HG03159 (cell line): Measurements from ENCODE around the gene MAD1L1.
"Not testable (repeated sequence)": the region's sequence is repeated elsewhere in the genome, so short reads cannot be mapped to it uniquely, and the experiment has no call there.

Experiments used
- ATAC-seq: cut with Tn5 transposase; IDR thresholded peaks from one replicate; pipeline ENCODE4 v1.9.1; 2021; ENCODE audit warnings: mild to moderate bottlenecking, moderate library complexity; ENCODE audit not compliant: unreplicated experiment

The MAD1L1 gene

DNA sequence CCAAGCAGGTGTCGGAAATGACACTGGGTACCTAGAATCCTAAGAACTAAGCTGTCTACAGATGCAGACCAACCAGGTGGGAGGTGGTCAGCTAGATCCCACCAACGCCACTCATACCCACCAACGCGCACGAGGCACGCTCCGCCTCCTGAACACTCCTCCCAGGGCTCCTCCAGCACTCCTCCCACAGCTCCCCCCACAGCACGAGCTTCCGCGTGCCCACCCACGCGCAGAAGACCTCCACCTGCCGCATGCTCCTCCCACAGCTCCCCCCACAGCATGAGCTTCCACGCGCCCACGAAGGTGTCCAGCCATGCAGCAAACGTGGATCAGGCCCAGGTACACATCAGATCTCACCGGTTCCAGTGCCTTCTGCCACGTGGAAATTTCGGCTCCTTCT, 196.0 kb downstream of the MAD1L1 start:
- no peak for ATAC-seq

DNA sequence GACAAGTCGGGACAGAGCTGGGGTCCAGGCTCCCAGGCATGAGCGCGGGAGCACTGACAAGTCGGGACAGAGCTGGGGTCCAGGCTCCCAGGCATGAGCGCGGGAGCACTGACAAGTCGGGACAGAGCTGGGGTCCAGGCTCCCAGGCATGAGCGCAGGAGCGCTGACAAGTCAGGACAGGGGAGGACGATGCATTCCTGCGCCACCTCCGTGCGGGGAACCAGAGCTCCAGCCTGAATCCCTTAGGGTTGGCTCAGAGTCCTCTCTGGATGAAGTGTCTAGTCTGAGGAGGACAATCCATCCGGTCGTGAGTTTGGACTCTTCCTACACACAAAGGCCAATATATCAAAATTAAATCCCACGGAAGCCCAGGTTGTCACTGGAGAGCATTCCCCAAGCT, 196.5 kb downstream of the MAD1L1 start:
- not testable (repeated sequence) for ATAC-seq

DNA sequence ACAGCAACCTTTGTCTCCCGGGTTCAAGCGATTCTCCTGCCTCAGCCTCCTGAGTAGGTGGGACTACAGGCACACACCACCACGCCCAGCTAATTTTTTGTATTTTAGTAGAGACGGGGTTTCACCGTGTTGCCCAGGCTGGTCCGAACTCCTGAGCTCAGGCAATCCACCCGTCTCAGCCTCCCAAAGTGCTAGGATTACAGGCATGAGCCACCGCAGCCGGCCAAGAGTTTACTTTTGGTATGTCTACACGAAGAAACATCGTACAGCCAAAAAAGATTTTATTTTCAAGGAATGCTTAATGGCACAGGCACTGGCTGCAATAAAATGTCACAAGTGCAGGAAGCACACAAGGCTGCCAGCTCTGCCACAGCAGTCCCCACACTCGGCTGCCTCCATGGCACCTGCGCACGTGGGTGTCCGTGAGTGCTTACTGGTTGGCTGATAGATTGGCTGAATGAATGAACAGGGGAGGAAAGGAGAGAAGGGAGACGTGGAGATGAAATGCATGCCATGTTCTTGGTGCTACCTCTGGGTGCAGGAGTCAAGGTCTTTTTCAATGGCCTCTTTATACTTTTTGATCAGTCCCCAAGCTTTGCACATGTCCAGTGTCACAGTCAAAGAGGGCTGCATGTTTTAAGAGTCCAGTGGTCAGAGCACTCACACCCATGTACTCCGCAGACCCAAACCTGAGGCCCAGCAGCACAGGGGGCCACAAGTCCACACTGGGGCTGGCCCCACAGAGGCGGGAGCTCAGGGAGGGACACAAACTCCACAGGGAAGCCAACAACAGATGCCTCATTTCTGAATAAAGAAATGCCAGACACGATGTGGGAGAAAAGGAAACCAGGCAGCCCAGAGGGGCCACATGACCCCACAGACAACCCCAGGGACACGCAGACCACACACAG, 198.2 kb downstream of the MAD1L1 start:
- ATAC-seq = no peak

DNA sequence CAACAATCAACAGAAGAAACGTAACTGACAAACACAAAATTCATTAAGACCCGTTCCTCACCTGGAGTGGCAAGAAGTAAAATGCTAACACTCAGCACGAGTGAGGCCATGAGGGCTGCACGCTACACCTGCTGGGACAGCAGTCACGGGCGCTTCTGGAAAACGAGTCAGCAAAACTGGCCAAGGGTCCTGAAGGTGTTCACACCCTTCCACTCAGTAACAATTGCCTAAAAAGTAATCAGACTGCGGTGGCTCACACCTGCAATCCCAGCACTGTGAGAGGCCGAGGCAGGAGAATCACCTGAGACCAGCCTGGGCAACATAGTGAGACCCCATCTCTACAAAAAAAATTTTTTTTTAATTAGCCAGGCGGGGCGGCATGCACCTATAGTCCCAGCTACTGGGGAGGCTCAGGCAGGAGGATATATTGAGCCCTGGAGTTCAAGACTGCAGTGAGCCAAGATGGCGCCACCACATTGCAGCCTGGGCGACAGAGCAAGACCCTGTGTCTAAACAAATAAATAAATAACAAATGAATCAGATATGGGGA, 199.1 kb downstream of the MAD1L1 start:
- no peak for ATAC-seq

DNA sequence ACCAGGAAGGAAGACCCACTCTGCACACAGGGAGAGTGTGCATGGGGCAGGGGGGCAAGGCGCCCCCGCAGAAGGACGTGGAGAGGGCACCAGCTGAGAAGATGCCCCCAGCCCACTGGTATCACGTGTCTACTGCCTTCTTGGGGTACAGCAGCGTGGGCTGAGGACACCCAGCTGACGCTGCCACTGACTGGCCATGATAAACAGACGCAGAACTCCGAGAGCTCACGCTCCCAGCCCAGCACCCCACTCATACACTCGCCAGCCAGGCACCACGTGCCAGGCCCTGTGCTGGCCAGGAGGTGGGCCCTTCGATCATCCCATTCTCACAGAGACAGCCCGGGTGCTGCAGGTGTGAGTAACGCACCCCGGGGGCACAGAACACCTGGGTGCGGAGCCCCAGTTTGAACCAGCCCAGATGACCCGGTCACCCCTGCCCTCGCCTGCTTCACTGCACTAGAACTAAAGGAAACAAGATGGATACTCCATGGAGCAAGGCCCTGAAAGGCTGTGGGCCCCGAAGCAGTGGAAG, 199.8 kb downstream of the MAD1L1 start:
- no peak for ATAC-seq

DNA sequence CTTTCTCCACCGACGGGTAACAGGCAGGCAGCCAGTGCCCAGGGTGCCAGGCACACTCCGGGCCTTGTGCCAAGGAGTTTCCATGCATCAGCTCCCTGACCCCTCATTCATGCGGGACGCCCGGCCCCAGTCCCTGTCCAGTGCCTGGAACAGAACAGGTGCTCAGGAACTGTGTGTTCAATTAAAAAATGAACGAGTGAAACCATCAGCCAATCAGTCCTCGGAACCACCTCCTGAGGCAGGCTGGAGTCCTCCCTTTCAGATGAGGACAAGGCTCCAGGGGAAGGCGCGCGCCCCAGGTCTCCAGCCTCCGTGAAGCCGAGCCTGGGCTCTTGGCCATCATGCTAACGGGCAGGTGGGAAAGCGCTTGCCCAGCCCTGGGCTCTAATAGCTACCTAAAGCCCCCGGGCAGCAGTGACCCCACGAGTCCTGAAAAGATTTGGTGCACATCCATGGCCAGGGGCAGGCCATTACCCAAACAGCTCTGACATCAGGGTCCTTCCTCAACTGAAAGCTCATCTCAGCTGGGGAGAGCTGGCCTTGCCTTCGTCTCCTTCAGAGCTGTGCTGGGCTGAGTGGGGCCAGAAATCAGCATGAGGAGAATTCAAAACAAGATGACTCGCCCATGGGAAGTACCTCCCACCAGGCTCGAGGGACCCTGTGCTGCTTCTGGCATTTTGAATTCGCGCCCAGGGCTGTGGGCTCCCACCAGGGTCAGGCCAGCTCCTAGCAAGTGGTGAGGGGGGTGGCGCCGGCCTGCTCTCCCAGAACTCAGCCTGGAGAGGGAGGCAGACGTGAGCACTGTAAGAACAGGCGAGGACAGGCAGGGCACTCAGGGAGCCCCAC, 200.5 kb downstream of the MAD1L1 start:
- ATAC-seq = no peak

DNA sequence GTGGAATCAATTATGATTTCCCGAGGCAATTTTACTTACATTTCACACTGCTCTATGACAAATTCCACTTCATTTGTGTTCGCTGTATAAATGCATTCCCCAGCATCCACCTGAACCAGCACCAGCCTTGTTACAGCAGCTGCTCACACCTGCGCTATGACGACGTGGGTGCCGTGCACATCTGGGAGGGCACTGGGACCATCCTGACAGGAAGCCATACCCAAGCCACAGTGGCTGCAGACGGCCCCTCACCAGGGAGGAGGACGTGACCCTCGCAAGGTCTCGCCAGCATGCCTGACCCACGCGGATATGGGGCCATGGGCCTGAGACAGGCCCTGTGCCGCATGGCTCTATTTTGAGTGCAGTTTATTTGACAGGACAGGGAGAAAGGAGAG, 201.3 kb downstream of the MAD1L1 start:
- no peak for ATAC-seq

DNA sequence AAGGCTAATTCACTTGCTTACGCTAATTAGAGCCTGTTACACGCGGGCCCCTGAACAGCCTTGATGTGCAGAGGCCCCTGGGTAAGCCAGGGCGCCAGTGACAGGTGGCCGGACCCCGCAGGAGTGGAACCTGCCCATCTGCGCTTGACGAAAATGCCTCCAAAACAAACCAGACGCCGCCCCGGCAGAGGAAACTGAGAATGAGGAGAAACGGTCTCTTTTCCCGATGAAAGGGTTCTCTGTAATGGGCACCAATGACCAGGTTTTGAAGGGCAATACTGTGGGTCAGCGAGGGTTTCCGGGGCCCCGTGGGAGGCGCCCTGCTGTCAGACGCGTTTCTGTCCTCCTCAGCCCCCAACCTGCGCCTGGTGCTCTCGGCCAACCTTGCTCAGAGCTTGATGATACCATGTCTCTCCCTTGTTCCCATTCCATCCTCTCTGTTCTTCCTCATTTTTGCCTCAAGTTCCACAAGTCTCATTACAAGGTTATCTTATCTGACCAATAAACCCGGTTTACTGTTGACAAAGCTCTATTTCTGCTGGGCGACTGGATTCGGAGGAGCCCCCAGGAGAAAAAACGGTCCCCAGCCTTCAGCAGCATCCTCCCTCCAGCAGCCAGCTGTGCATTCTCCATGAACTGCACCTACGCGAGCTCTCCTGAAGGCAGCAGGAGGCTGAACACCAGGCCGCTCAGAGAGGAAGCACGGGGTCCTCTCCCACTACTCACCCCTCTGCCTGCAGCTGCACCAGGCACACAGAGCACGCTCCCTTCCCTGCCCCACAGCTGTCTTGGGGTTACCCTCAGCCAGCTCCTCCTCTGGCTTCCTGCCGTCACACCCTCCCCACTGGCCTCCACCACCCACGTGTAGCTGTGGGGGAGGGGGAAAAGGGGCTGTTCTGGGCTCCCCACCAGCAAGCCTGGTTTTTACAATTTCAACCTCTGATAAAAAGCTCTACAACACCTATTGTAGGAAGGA, 202.0 kb downstream of the MAD1L1 start:
- no peak for ATAC-seq

DNA sequence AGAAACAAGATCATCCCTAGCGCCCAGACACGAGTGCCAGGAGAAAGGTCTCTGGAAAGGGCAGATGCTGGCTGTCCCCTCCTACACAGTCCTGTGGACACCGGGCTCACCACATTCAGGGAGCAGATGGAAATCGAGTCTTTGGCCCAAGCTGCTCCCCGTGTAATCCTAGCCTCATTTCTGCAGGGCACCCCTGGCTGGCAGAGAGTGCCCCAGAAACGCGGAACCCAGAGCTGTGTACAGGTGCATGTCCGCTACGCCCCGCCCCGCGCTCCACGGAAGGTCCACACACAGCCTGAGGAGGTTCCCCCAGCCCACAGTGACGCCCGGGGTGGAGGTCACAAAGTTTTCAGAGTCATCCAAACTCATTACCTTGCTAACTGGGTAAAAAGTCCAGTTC, 202.8 kb downstream of the MAD1L1 start:
- ATAC-seq = no peak

DNA sequence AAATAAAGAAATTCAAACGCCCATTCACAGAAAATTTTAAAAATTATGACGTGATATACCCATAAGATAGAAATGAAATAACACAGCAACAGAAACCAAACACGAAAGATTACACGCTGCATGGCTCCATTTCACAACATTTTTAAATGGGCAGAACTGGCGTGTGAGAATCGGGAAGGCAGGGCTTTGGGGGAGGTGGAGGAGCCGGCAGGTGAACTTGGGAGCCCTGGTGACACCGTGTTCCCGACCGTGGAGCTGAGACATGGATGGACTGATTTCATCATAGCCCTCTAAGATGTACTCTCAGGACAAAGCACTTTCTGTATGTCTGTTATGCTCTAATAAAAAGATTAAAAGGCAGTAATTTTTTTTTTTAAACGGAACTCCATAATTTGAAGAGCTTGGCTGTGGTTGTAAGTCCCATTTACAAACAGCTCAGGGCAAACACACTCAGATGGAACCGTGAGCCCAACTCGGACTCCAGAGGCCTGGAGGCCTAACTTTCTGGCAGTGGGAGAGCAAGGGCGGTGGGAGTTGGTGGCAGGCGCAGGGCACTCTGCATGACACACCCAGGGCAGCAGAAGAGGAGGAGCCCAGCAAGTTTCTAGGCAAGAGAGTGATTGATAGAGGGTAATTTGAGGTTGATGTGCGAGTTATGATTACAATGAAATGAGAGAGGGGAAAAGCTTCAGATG, 203.4 kb downstream of the MAD1L1 start:
- ATAC-seq = no peak

DNA sequence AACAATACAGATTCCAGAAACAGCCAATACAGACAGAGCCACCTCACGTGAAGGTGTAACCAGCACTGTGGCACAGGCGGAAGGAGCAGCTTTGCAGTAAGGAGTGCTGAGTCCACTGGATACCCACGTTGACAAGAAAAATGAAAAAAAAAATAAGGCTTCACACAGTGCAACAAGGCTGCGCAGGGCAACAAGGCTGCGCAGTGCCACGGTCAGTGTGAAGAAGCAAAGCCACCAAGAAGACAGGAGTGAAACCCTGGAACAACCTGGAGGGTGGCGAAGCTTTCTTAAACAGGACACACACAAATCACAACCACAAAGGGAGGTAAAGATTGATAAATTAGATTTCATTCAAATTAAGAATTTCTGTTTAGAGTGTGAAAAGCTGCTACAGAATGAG, 204.0 kb downstream of the MAD1L1 start:
- ATAC-seq = no peak

DNA sequence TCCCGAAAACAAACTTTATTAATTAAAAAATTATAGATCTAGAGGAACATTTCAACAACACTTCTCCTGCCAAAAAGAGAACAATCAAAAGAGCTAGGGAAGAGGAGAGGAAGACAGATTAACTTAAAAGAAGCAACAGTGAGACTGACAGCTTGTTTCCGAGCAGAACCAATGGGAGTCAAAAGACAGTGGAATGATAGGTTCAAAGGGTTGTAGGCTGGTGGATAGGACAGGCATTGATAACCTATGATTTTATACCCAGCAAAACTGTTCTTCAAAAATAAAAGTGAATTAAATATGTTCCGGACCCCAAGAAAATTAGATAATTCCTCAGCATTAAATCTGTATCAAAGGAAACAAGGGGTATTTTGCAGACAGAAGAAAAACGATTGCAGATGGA, 207.6 kb downstream of the MAD1L1 start:
- ATAC-seq = no peak

DNA sequence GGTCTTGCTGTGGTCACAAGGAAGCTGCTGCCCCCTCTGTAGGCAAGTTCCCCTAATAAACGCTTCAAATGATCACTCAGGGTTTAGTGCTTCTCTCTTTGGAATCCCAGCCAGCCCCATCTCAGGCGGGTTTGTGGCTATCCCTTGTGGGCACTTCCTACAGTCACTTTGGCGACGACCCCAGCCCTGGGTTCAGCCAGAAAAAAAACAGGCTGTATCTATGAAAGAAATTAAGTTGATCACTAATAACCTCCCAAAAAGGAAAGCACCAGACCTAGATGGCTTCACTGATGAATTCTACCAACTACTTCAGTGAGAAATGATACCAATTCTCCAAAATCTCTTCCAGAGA, 208.2 kb downstream of the MAD1L1 start:
- no peak for ATAC-seq

DNA sequence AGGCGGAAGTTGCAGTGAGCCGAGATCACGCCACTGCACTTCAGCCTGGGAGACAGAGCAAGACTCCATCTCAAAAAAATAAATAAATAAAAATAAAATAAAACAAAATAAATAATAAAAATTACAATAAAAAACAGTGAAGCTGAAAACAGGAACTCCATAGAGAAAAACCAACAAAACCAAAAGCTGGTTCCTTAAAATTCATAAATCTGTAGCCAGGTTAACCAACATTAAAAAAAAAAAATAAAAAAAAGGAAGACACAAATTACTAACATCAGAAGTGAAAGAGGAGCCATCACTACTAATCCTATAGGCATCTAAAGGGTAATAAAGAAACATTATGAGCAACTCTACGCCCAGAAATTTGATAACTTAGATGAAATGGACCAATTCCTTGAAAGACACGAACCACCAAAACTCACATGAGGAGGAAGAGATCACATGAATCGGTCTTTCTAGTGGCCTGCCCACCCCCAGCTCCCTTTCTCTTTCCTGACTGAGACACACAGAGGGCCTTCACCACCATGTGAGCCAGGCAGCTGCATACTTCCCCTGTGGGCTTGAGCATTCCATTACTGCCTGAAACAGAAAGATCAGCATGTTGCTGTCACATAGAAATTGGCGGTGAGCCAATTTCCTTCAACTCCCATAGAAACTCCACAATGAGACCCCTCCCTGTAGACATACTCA, 208.7 kb downstream of the MAD1L1 start:
- no peak for ATAC-seq

DNA sequence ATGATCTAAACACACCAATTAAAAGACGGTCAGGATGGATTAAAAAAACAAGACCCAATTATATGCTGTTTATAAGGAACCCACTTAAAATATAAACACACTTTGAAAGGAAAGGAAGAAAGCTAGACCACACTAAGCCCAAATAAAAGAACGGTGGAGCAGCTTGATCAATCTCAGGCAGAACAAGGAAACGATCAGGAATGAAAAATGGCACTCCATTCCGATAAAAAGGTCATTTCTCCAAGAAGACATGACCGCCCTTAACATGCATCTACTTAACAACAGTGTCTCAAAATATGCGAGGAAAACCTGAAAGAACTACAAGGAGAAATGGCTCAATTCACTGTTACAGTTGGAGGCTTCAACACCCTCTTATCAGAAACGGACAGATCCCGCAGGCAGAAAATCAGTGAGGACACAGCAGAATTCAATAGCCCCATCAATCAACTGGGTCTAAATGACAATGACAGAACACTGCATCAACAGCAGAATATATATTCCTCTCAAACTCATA, 210.0 kb downstream of the MAD1L1 start:
- no peak for ATAC-seq

DNA sequence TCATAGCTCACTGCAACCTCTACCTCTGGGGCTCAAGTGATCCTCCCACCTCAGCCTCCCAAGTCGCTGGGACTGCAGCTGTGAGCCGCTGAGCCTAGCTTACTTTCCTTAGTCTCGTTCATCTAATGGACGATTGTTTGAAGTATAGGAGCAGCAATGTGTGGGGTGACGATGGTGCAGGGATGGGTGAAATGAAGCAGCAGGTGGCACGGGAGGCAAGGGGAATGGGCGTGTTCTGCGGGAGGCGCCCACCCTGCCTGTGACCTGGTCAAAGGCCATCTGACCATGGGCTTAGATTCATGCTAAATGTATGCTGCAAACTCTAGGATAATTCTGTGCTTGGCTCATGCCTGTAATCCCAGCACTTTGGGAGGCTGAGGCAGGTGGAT, 210.7 kb downstream of the MAD1L1 start:
- ATAC-seq = no peak

DNA sequence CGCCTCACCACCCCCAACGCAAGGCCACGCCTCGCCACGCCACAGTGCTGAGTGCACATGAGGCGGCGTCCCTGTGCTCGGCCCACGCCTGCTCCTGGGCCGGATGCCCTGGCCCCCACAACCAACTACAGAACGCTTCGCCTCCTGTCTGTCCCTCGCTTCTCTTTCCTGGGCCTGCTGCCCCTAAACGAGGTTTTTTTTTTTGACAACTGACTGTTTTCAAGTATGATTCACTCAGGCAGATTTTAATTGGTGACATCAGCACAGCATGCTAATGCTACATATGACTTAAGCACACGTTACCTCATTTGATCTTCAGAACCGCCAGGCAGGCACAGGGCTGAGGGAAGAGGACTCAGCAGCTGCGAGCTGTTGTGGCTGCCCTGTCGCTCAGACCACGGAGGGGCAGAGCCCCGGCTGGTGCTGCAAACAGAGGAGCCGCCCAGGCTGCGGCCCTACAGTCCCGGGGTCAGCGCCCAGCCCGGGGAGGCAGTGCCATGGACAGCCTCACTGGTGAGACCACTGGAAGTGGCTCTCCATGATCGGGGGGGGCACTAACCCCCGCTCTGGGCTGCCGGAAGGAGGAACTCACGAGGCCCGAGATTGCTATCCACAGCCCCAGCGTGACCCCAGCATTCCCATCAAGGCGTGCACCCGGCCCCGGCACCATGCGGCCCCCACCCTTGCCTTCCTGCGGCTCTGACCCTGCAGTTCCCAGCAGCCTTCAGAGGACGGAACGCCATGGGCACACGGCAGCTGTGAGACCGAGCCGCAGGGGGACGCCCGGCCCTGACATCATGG, 212.8 kb downstream of the MAD1L1 start:
- ATAC-seq = peak; percentile 61

DNA sequence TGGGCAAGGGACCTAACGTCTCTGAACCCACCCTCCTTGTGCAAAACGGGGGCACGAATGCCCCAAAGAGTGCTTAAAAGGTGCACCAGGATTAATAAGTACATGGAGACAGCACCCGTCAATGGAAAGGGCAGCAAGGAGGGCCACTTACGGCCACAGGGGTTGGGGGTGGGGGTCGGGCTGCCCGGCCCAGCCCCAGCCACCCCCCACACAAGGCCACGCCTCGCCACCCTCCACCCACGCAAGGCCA, 213.4 kb downstream of the MAD1L1 start:
- no peak for ATAC-seq
